GM18873 (cell line): Measurements from ENCODE around the gene EGFR.

Experiments used
- ATAC-seq: cut with Tn5 transposase; IDR thresholded peaks from one replicate; pipeline ENCODE4 v1.9.1; 2021; ENCODE audit warnings: mild to moderate bottlenecking, moderate library complexity, moderate number of reproducible peaks; ENCODE audit not compliant: unreplicated experiment, low FRiP score

Gene EGFR

DNA sequence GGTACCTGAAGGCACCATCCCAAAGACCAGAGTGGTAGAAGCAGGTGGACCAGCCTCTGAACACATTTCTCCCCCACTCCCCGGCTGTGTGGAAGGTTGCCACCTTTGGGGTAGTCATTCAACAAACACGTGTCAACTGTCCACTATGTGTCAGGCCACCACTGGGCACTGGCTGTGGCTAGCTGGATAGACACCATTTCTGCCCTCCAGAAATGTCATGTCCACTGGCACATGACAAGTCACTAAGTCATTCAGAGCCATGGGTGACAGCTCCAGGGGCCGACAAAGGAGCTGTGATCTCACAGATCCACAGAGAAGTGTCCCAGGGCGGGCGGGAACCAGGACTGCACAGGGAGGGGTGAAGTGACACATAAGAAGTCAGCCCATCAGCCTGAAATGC, 99.6 kb downstream of the EGFR start:
- ATAC-seq = no peak

DNA sequence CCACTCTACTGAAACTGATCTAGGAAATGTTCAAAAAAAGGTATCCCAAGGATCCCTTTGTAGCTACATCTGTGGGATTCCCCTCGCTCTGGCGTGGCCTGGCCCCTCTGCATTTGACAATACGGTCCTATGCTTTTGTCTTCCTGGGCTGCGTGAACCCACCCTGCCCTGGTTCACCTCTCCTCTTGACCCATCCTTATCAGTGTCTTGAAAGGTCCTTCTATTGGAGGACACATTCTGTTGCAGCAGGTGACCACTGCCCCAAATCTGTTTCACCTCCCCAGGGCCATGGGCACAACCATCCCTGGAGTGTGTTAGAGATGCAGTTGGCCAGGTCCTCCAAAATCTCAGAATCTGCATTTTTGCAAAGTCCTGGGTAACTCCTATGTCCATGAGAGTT, 100.8 kb downstream of the EGFR start:
- ATAC-seq = no peak

DNA sequence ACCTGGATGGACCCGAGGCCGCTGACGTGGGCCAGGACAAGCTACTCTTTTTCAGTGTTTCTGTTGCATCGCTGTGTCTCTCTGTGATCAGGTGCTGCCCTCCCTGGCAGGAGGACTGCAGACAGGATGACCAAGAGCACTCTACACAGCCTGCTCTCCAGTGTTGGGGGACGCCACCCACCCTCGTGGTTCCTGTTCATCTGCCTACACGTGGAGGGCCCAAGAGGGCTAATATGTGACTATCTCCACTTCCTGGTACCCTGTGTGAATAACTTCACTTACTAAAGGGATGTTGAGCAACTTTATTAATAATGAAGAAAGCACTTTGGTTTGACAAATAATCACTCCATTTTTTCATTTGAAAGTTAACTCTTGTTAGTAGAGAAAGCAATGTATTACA, 101.3 kb downstream of the EGFR start:
- ATAC-seq = no peak

DNA sequence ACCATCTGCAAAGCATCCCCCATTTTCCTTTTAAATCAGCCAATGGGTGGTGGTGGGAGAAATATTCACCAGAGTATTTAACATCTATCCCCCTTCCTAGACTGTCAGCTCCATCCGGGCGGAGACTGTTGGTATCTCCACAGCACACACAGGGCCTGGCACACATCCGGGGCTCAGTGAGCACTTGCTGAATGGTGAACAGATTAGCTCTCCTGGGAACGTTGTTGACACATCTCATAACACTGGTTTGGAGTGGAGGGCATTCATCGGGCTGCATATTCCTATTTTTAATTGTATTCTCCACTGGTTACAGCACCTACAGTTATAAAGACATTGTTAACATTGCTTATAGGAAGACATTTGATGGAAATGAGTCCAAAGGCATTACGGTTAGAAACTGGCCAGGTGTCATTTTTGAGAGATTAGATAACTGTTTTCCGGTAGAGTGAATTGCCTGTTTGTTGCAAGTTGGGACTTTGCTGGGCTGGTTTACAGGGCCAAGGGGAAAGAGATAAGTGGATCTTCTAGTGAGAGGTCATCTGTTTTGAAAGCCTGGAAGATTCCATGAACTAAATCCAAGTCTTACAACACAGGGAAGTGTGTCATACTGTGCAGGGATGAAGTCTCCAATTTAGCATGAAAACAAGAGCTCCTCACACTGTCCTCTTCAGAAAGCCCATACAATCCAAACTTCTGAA, 101.8 kb downstream of the EGFR start:
- no peak for ATAC-seq

DNA sequence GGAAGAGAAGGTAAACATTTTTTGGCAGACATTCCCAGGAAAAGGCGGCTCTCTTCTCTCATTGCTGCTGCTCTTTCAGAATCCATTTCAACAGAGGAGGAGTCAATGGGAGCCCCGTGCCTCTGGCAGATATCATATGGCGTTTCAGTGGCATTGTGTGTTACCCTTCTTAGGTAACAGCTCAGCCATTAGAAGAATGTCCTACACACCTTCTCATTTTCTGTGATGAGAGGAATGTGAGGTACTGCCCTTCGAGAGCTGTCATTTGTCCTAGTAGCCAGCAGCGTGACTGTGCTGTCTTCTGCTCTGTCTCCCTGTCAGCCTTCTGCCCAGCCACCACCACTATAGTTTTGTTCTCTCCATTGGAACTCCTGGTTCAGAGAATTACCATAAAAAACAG, 102.4 kb downstream of the EGFR start:
- no peak for ATAC-seq

DNA sequence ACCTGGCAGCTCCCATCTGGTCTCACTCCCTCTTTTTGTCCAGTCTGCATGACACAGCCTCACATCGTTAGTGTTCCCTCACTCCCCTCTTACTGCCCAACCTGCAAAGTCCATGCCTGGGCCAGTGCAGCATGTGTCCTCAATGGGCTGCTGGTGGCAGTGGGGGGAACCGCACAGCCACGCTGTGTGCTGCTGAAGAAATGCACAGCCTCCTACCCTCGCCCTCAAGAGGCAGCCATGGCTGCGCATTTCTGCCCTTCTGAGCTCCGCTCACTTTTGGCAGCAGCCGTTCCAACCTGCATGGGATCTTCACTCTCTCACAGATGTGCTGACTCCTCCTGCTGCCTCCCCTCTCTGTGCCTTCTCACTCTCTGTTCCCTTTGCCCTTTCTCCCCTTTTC, 103.4 kb downstream of the EGFR start:
- no peak for ATAC-seq

DNA sequence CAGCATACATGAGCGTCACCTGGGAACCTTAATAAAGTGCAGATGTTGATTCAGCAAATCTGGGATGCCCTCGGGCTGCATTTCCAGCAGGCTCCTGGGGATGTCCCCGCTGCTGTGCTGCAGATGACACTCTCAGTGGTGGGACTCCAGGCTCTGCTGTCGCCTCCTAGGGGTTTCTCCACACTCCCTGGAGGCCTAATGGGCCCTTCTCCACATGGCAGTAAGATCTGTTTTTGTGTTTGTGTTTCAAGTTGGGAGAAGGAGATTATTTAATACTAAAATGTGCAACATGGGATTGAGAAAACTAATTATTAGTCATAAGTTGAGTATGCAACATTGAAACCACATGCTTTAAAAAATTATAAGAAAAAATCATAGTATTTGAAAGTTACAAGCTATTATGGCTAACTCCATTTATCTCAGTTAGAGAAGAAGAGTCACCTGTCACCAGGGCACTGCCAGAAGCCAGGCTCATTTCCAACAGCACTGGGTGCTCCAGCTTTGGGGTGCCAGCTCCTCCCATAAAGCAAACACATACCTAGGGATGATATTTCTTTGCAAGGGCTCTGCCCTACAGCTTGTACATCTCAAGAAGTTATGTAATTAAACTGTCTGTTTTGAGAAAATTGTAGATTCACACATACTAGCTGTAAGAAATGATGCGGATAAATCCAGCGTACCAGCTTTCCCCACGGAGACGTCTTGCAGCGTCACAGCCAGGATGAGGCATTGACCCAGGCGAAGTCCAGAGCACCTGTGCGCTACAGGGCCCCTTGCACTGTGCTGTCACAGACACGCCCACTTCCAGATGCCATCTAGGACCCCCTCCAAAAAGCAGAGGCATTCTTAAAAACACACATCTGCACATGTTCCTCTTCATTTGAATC, 106.4 kb downstream of the EGFR start:
- ATAC-seq = no peak

DNA sequence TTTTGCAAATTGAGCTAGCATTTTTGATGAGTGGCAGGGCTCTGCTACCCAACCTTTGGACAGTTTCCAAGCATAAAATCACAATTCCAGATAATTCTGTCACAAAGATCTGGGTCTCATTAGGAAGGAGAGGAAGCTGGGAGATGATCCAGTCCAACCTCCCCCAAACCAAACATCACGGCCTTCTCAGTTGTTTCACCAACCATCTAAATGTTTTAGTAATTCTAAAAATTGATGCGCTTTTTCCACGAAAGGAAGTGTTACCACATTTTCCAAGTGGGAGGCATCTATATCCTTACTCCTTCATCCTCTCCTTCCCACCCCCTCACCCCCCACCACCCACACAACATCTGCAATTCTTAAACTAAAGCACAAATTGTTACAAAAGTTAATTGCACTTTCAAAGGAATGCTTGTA, 108.3 kb downstream of the EGFR start:
- ATAC-seq = no peak

DNA sequence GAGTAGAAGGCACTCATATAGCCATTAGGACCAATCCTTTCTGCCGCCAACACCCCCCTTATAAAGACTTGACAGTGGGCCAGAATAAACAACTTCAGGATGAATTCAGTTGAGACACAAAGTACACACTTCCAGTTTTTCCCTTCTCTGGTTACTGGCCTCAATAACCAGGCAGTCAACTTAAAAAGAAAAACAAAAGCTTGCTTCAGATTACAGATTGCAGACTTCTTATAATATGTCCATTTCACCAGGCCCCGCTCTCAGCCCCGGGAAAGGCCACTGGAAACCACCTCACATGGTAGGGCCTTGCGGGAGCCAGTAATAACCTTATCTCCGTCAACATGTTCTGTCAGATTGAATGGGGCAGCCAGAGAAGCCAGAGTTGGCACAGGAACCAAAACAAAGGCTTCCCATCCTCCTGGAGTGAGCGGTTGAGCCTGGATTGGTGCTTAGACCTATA, 108.8 kb downstream of the EGFR start:
- no peak for ATAC-seq

DNA sequence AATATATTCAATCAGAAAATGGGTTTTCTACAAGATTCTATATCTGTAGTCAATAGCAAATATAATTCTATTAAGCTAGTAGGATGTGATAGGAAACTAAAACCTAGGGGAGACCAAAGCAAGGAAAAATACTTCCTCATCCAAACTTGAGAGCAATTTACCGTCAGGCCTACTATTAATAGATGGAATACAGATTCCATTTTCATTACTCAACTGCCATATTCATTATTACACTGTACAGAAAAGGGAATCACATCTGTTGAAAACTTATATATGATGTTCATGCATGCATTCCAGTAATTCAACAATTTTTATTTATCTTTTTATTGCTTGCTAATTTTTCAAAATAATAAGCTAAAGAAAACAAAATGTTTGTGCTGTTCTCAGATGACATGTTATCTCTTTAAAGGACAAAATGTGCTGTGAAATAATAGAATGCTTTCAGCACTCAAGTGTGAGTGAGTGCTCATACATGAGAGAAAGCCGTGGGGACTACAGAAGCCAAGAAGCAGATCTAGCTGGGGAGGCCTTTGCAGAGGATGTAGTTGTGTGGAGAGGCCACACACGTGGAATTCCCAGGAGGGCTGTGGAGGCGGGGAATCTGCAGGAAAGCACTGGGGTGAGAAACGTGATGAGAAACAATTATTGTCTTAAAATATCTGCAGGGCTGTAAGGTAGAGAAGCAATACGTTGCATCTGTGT, 110.0 kb downstream of the EGFR start:
- no peak for ATAC-seq

DNA sequence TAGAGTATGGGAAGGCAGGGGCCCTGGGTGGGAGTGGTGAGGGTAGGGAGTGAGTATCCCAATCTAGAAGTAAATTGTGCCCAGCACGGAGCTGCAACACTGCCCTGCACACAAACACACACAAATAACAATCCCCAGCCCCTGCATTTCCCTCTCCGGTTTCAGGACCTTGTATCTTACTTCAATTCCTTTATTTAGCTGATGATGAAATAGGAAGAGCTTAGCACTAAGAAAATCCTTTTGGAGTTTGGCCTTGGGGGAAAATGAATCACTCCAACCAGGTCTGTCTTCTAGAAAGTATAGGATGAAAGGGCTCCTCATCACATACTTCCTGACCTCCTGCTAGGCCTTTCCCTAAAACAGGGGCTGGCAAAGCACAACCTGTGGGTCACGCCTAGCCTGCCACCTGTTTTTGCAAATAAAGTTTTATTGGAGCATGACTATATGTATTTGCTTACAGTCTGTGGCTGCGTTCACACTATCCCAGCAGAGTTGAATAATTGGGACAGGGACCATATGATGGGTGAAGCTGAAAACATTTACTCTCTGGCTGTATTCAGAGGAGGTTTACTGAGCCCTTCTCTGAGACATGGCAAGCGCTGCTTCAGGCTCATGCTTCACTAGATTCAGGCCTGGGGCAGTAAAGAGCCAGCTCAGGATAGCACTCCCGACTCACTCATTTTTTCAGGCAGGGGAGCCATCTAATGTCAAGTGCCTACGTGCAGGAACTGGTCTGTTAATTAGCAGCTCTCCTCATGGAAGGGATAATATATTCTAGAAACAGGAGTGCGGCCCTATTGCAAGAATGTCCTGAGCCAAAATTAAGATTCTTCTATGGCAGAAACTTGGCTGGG, 111.0 kb downstream of the EGFR start:
- no peak for ATAC-seq

DNA sequence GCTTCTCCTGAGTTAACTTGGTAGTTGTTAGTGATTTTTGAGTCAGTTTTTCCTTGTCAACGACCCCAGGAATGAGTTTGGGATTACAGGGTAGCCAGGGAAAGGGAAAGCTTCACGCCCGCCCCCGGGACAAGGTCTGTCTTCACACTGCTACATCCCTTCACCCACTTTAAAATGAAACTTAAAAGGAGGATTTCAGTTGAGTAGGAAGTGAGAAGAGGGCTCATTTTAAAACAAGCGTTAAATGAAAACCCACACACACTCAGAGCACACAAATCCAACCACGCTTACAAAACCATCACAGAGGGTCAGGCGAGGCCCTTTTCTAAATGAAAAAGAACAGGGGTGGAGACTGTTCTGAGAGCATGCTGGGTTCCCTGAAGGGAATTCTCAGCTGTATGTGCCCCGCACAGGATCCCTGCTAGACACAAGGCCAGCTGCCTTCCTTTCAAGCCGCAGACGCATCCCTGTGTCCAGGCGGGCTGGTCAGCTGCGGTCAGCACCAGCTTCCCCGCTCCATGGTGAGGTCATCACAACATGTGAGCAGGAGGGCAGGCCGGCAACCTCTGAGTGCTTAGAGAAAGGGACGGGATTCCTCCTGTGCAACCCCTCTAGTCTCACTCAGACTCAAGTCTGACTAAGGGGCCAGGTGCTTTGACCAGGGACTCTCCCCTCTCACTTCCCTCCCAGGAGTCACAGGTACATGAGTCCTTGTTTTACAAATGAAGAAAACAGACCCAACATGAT, 111.8 kb downstream of the EGFR start:
- ATAC-seq = no peak

DNA sequence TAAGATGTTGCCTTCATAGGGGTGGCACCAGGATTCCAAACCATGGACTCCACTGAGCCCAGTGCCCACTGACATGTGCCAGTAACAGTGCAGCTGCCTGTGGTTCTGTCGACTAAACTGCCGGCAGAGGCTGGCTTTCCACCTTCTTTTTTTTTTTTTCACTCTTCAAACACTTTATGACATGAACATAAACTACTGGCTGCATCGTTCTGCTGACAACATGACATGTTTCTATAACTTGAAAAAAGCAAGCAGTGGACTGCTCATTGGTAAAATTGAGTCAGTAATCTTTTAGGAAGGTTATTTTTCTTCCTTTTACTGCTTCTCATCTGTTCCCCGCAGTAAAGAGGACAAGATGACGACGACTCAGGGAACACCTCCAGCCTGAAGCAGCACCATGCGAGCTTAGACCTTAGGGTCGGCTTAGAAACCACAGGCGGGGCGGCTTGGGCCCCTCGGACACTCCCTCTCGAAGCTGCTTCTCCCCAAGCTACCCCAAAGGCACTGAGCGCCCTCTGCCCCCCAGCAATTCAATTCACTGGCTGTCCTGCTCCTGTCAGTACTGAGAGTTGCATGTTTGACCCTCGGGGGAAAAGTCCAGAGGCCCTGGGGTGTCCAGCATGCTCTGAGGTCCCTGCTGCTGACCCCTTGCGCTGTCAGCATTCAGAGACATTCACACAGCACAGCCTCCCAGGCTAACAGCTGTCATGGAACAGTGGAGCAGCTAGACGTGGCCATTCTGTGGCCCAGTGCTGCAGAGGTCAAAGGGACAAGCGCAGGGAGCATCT, 112.5 kb downstream of the EGFR start:
- ATAC-seq = no peak

DNA sequence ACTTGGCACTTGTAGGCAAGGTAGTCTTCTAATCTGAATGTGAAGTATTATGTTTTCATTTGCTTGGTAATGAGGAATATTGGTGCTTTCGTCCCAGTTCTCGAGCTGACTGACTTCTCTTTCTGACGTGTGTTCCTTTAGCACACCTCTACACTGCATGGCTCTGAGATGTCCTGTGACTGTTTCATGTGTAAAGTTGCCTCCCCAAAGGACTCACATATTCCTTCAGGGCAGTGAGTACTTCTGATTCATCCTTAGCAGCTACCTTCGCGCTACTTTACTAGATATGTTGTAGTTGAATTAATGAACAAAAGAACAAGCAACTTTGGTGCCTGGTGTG, 113.7 kb downstream of the EGFR start:
- ATAC-seq = peak; percentile 16

DNA sequence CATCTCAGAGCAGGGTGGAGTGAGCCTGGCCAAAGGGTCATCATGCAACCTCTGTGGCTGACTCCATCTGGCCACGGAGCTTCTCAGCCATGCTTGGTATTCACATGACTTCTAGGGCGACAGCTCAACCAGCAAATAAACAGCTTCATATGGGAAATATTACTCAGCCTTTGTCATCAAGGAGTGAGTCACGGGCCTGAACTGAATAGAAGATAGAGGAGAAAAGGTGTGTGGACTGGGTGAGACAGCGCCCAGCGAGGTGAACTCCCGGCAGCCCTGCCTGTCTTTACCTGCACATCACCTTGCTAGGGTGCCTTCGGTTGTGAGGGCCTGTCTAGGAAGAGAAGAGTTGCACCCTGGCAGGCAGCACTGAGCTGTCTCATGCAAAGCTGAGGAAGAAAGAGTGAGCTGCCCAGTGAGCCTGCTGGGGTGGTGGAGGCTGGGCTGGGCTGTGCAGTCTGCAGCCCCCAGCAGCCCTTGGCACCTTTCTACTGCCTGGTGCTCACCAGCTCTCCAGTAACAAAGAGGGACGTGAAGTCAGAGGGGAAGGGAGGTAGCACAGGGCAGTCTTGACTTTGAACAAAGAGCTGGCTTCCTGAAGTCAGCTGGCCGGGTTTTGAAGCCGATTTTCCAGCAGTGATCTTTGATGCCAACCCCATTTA, 114.2 kb downstream of the EGFR start:
- ATAC-seq = peak; percentile 45

DNA sequence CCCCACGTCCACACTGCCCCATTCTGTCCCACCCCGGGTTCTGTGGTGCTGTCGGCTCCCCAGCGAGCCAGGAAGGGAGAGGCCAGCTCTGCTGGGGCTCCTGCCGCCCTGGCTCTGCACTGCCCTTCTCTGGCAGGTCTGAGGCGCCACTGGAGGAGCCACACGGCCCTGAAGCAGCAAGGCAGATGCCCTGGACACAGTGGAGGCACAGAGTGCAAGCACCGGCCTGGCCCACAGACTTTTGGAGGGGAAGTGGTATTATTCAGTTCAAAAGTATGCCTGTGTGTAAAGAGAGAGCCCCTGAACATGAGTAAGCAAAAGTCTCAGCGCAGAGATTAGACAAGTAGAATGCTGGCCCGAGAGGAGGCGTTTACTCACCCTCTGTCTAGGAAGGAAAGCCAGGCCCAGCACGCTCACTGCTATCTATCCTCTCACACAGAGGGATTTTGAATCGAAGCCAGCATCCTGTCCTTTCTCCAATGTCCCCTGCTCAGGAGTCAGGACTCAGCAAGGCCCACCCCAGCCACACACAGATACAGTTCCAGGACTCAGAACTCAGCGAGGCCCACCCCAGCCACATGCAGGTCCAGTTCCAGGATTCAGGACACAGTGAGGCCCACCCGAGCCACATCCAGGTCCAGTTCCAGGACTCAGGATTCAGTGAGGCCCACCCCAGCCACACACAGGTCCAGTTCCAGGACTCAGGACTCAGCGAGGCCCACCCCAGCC, 115.0 kb downstream of the EGFR start:
- ATAC-seq = no peak

DNA sequence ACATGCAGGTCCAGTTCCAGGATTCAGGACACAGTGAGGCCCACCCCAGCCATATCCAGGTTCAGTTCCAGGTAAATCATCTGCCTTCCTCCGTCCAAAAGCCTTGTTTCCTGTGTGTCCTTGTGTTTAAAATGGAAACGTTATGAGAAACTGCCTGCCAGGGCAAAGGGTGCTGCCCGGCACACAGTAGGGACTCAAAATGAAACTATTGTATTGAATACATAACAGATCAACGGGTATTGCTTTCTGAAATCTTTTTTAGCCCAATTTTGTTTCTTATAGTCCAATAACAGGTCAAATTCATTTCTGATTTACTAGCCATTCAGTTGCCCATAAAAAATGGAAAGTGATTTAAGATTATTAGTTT, 115.5 kb downstream of the EGFR start:
- no peak for ATAC-seq

DNA sequence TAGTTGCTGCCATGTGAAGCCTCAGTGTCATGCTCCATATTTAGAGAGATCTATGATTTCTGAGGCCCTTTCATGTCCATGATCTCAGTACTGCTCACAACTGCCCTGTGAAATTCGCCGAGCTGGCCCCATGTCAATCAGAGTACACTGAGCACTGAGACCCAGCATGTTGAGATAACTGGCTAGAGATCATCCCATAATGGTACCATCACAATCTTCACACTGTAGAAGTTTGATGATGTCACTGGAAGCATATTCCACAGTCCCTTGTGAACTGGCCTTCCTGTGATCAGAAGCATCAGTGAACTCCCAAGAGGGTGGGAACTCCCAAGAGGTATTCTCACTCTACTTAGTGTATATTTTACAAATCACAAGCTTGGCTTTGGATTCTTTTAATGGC, 116.0 kb downstream of the EGFR start:
- no peak for ATAC-seq
